NCI-H524 (cell line): ENCODE data around the gene LZTFL1.

ENCODE experiments used
- DNase-seq, 2 experiments: peaks; one replicate each; lab custom pipeline; 2025; lab: John Stamatoyannopoulos, UW

The LZTFL1 gene

GRCh38 chr3:45807681-45808540, 34.0 kb downstream of the LZTFL1 start:
- DNase-seq, result peak in 1 of 2 experiments; percentile 5

GRCh38 chr3:45807133-45807532, 34.8 kb downstream of the LZTFL1 start:
- DNase-seq, result no peak

DNA sequence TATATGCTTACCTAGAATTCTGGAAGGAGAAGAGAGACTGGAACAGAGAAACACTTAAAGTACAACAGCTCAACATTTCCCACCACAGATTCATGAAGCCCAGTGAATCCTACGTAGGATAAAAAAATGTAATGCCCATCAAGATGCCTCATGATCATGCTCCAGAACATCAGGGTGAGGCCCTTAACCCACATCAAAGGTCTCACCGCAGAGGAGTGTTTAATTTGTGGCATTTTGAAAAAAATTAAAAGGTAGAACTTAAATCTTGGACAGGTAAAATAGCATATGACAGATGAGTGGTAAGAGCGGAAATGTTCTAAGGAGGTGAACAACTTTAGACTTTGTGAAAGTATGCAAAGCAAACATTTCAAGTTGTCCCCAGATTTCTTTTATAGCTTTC, 35.8 kb downstream of the LZTFL1 start:
- no peak for DNase-seq

DNA sequence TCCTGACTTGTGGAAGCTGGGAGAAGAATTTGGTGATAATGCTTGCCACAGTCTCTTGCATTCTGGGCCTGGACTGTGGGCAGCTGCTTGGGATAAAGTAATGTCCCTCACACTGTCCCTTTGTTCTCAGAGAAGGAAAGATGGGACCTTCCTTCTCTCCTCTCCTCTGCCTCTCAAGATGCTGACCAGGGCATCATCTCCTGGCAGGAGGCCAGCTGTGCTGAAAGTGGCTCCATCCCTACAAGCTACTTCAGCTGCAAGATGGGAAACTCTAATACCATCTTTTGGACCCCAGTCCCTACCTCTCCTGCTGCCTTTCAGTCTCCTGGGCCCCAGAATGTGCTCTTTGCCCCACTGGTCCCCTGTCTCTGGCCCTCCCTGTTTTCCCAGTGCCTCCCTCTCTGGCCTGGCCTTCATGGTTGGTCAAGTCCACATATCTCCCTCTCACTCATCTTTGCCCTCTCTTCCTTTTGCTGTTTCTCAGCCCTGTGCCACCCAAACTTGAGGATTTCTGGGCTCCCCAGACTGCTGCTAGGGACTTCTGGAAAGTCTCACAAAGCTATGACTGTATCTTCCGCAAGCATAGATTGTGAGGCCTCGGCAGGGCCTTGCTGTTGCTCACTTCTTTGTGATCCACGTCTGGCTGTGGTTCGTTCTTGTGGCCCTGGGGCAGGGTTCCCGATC, 38.5 kb downstream of the LZTFL1 start:
- no peak for DNase-seq

DNA sequence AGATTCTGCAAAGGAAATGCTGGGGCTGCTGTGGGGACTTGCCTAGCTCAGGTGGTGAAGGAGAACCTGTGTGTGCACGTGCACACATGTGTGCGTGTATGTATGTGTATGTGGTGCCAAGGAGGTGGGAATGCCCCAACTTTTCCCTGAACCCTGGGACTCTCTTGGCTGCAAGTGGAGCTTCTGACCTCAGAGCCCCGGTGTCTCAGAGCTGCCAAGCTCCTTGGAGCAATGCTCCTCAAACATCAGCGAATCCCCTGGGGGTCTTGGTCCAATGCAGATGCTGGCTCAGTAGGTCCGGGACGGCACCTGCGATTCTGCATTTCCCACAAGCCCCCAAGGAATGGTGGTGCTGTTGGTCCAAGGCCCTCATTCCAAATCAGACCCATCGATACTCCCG, 39.8 kb downstream of the LZTFL1 start:
- DNase-seq, result no peak

GRCh38 chr3:45800611-45801010, 41.3 kb downstream of the LZTFL1 start:
- DNase-seq, result peak in 1 of 2 experiments; percentile 5

GRCh38 chr3:45799586-45799985, 42.3 kb downstream of the LZTFL1 start:
- DNase-seq, result no peak

DNA sequence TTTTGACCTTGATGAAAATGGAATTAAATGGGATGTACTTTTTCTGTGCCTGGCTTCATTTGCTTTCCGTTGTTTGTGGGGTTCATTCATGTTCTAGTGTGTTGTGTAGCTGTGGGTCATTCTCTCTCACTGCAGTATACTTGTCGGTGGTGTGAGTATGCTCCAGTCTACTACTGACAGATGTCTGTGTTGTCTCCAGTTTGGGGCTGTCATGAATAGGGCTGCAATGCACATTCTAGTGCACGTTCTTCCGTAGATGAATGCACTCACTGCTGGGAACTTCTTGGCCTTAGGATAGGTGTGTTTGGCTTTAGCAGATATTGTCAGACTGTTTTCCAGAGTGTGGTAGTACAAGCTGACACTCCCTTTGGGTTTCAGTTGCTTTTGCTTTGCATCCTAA, 43.9 kb downstream of the LZTFL1 start:
- no peak for DNase-seq

GRCh38 chr3:45796902-45797637, 44.8 kb downstream of the LZTFL1 start:
- no peak for DNase-seq

DNA sequence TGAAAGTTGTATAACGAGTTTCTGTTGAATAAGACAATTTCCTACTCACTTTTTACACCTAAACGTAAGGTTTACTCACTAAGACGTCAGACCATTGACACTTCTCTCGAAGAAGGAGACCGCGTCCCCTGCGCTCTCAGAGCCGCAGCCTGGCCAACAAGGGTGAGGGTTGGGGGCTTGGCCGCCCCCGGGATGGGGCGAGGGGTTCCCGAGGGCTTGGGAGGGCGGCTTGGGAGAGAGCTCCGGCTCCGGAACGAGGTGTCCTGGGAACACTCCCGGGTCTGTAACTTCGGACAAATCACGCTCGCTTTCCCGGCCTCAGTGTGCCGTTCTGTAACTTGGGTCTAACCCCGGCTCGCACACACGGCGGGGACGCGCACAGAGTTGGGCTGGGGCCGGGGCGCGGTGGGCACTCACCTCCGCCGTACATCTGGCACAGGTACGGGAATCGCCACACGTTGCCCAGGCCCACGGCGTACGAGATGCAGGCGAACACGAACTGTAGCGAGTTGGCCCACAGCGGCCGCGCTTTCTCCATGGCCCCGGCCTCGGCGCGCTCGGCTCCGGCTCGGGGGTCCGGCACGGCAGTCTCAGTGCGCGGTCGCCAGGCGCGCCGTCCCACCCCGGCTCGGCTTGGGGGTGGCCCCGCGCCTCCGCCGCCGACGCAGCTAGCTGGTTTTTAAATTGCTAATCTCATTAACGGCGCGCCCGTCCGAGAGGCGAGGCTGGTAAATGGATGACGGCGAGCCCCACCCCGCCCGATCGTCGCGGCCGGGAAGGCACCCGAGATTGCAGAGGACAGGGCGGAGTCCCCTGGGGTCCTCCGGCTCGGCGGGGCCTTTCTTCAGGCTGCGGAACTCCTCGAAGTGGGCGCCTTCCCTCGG, 45.8 kb downstream of the LZTFL1 start, which contains the start of gene SLC6A20:
SLC6A20 (minus strand) TSS at position 655 of the 884 bp plus-strand sequence; CDS start at position 538, 117 bp downstream.
- DNase-seq, result peak in 1 of 2 experiments; percentile 30

DNA sequence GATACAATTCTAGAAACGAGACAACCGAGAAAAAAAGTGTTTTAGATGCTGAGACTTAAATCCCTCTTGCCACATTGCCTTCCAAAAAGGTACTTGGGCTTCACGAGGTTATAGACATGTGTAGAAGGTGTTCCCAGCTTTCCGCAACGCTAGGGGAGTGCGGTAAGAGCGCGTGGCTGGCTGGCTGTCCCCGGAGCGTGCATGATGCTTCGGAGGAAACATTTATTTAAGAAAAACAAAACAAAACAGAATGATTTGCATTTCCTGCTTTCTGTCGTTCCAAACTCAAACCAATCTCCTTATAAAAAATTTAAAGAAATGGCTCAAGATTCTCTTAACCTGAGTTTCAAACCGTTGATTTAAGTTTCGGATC, 46.4 kb downstream of the LZTFL1 start:
- DNase-seq, result peak in 1 of 2 experiments; percentile 15

DNA sequence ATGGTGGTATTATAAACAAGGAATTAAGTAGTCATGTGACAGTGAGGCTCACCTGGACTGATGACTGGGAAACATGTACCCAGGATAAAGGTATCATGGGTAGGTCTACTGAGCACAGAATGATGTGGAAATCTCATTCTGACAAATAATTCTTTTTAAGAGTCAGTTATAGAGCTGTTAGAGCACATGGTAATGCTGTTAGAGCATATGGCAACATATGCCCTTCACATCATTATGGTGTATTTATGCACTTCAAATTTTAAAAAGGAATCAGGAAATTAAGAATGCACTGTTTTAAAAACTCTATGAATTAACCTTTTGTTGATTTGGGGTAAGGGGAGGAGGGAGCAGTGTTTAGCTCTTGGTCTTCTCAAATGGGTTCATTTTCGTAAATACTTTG, 47.3 kb downstream of the LZTFL1 start:
- DNase-seq, result peak in 1 of 2 experiments; percentile 47

GRCh38 chr3:45794177-45794560, 47.8 kb downstream of the LZTFL1 start:
- DNase-seq, result no peak

DNA sequence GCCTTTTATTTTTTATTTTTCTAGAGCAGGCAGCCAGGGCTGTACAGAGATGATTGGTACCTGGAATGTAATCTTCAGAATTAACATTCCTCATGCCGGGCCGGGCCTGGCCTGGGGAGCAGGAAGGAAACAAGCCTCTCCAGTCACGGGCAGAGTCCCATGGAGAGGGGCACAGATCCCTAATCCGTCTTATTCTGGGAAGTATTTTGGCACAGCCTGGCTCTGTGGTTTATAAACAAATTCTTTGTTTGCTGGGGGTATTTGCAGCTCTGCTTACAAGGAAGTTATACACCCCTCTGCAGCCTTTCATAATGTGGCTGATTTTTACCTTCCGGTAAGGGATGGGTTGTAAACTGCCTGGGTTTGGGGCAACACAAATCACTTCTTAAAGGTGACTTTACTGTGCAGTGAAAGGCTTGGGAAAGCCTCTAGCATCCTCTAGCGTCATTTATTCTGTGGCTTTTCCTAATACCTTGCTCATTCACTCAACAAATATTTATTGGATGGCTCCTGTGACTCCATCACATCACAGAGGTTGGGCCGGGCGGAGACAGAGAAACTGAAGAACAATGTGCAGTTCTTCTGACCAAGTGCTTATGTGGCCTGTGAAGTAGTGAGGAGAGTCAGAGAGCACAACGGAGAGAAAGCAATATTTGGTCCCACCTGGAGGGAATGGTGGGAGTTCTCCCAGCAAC, 48.3 kb downstream of the LZTFL1 start:
- no peak for DNase-seq

- no peak for DNase-seq
Observed at GRCh38 chr3:45792516-45793172, 49.3 kb downstream of the LZTFL1 start.

DNA sequence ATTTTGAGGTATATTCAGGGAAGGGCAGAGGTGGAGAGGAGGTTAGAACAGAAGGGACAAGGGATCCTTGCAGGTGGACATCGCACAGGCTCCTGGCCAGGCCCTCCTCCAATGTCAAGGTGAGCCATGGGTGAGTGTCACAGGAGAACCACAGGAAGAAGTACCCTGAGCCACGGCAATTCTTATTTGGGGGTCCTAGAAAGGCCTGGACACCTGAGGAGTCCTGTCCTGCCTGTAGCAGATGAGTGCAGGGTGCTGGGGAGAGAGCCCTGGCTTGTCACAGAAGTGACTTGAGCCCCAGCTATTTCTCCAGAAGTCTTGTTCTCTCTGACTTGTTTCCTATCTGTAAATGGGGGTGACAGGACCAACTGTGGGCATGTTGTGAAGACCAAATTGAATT, 49.9 kb downstream of the LZTFL1 start:
- DNase-seq, result no peak

- peak in 1 of 2 experiments; percentile 27 for DNase-seq
Observed at GRCh38 chr3:45790596-45790995, 51.3 kb downstream of the LZTFL1 start.

- no peak for DNase-seq
Observed at GRCh38 chr3:45789235-45789812, 52.6 kb downstream of the LZTFL1 start.

- no peak for DNase-seq
Observed at GRCh38 chr3:45787551-45787950, 54.4 kb downstream of the LZTFL1 start.
